NCI-H1048 (cell line): ENCODE measurements around the gene PACS2.

Source experiments
- DNase-seq: peaks from one replicate; lab custom pipeline; 2025; lab: John Stamatoyannopoulos, UW

The PACS2 gene

DNA sequence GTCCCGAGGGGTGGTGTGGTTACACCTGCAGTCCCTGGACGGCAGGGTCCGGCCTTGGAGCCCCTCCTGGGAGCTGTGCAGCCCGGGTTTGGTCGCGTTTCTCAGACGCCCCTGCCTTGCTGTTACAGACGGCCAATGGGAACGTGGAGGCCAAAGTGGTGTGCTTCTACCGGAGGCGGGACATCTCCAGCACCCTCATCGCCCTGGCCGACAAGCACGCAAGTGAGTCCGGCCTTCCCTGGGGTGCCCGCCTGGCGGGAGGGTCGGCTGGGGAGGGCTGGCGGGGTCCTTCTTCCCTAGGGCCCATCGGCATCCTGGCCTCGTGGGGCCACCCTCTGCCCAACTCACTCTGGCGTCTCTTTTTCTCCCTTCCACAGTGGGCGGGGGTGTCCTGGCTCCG lies 130.7 kb downstream of the PACS2 start:
- DNase-seq: no peak

DNA sequence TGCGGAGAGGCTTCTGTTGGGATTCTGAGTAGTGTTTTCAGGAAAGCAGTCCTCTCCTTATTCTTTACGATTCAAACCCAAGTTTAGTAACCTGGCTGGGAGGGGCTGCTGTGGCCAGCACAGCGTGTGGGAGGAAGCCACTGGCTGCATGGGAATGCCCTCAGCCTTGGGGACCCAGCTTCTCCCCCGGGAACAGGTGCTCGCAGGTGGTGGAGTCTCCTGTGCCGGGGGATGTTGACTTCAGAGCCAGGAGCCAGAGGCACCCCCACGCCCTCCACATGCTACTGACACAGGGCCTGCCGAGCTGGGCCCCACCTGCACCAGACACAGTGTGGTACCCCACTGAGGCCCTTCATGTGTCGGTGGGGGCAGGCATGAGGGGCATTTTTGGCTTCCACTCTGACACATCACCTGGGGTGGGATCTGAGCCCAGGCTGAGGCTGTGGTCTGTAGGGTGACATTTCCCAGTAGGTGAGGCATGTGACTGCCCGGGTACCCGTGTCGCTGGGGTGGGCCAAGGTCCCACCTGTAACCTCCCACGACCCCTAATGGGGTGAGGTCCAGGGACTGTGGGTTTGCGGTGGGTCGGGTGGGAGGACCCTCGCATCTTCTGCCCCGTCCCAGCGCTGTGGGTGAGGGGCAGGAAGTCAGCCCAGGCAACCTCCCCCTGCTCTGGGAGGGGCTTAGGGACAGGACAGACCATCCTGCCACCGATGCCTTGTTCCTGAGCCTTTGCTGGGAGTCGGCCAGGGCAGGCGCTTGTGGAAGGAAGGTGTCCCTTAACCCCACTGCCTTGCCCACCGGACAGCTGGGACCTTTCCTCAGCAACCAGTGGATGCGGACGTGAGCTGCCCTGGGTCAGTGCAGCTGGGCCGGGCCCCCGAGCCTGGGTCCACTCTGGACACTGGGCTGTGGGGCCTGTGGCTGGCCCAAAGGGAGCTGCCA lies 131.6 kb downstream of the PACS2 start:
- no peak for DNase-seq

GRCh38 chr14:105446971-105447370 lies 132.4 kb downstream of the PACS2 start:
- no peak for DNase-seq
